Trophoblast cell (in vitro differentiated cells and primary cell): ENCODE data around the gene LGALS13. TPM values are rescaled to one million over a fixed set of nuclear protein-coding genes. Genes with fewer than 3 reads are reported as not detected.

Experiments used
- DNase-seq, 2 donors: peaks; one replicate each; pipeline ENCODE4 v3.0.0-alpha.2; 2016
- H2AFZ ChIP-seq: 2 replicates; pipeline ENCODE4 v1.6.1; 2013; ENCODE audit warnings: low read length, moderate library complexity, mild to moderate bottlenecking; ENCODE audit not compliant: insufficient read depth, poor library complexity
- H2AK5ac ChIP-seq: 2 replicates; pipeline ENCODE4 v1.6.1; 2013; ENCODE audit warnings: mild to moderate bottlenecking, low read length
- H2BK120ac ChIP-seq: 2 replicates; pipeline ENCODE4 v1.6.1; 2013; ENCODE audit warnings: low read length, mild to moderate bottlenecking, moderate library complexity; ENCODE audit not compliant: insufficient read depth, poor library complexity
- H2BK12ac ChIP-seq: 2 replicates; pipeline ENCODE4 v1.6.1; 2013; ENCODE audit warnings: mild to moderate bottlenecking, low read length, moderate library complexity
- H2BK5ac ChIP-seq: 2 replicates; pipeline ENCODE4 v1.6.1; 2013; ENCODE audit warnings: low read length, low read depth, moderate library complexity, mild to moderate bottlenecking; ENCODE audit not compliant: poor library complexity
- H3K14ac ChIP-seq: 2 replicates; pipeline ENCODE4 v1.6.1; 2013; ENCODE audit warnings: mild to moderate bottlenecking, low read length
- H3K18ac ChIP-seq: 2 replicates; pipeline ENCODE4 v1.6.1; 2013; ENCODE audit warnings: mild to moderate bottlenecking, low read length
- H3K23ac ChIP-seq: 2 replicates; pipeline ENCODE4 v1.6.1; 2013; ENCODE audit warnings: low read length
- H3K27ac ChIP-seq: 2 replicates; pipeline ENCODE4 v1.5.1; 2013; ENCODE audit warnings: low read depth, mild to moderate bottlenecking, inconsistent platforms, low read length, moderate library complexity
- H3K27me3 ChIP-seq: 2 replicates; pipeline ENCODE4 v1.6.1; 2013; ENCODE audit warnings: inconsistent platforms, mild to moderate bottlenecking, low read length, moderate library complexity; ENCODE audit not compliant: insufficient read depth
- H3K36me3 ChIP-seq, 2 experiments: 1 replicate in 1 of 2; 2 replicates in 1 of 2; pipeline ENCODE4 v1.6.1; 2013; ENCODE audit warnings: low read length in 2 of 2, mild to moderate bottlenecking in 2 of 2, moderate library complexity in 1 of 2; ENCODE audit not compliant: insufficient read depth in 2 of 2, control insufficient read depth in 1 of 2
- H3K4ac ChIP-seq: 2 replicates; pipeline ENCODE4 v1.6.1; 2013; ENCODE audit warnings: low read depth, mild to moderate bottlenecking, low read length, moderate library complexity
- H3K4me1 ChIP-seq, 2 experiments: 1 replicate in 1 of 2; 2 replicates in 1 of 2; pipeline ENCODE4 v1.6.1; 2013; ENCODE audit warnings: low read length in 2 of 2, mild to moderate bottlenecking in 2 of 2, moderate library complexity in 1 of 2; ENCODE audit not compliant: insufficient read depth in 2 of 2, control insufficient read depth in 1 of 2
- H3K4me2 ChIP-seq: 2 replicates; pipeline ENCODE4 v1.6.1; 2013; ENCODE audit warnings: inconsistent platforms, mild to moderate bottlenecking, low read length, moderate library complexity
- H3K4me3 ChIP-seq: 2 replicates; pipeline ENCODE4 v1.5.1; 2013; ENCODE audit warnings: mild to moderate bottlenecking, low read depth, low read length, inconsistent platforms
- H3K79me1 ChIP-seq: one replicate; pipeline ENCODE4 v1.6.1; 2013; ENCODE audit warnings: low read length
- H3K79me2 ChIP-seq: 2 replicates; pipeline ENCODE4 v1.6.1; 2013; ENCODE audit warnings: low read length, mild to moderate bottlenecking; ENCODE audit not compliant: control insufficient read depth, insufficient read depth, poor library complexity
- H3K9ac ChIP-seq: 2 replicates; pipeline ENCODE4 v1.6.1; 2013; ENCODE audit warnings: mild to moderate bottlenecking, low read length
- H3K9me3 ChIP-seq: 2 replicates; pipeline ENCODE4 v1.6.1; 2013; ENCODE audit warnings: low read depth, mild to moderate bottlenecking, control low read depth, inconsistent platforms, low read length; ENCODE audit not compliant: insufficient read depth
- H4K12ac ChIP-seq: 2 replicates; pipeline ENCODE4 v1.6.1; 2013; ENCODE audit warnings: low read depth, mild to moderate bottlenecking, low read length, moderate library complexity
- H4K8ac ChIP-seq: 2 replicates; pipeline ENCODE4 v1.6.1; 2013; ENCODE audit warnings: low read depth, mild to moderate bottlenecking, low read length, moderate library complexity
- H4K91ac ChIP-seq: one replicate; pipeline ENCODE4 v1.6.1; 2013; ENCODE audit warnings: low read depth, mild to moderate bottlenecking, low read length, moderate library complexity
- WGBS: extraction: QIAGEN DNeasy Blood & Tissue Kit; methylation state at CpG from one replicate; pipeline ENCODE4 v1.1.7; 2013; ENCODE audit warnings: missing lambda C conversion rate; ENCODE audit not compliant: insufficient read length, insufficient coverage; ENCODE audit errors: extremely low coverage; 5-methylcytosine and 5-hydroxymethylcytosine counted together
- polyA plus RNA-seq: library from polyadenylated mRNA; stranded (reverse); fragments of 200-250 nt; gene quantifications from 2 replicates; pipeline ENCODE4 v1.2.3, GENCODE V29; 2013

The LGALS13 gene
- polyA plus RNA-seq, result 10.9 and 11.7 TPM in 2 replicates

DNA sequence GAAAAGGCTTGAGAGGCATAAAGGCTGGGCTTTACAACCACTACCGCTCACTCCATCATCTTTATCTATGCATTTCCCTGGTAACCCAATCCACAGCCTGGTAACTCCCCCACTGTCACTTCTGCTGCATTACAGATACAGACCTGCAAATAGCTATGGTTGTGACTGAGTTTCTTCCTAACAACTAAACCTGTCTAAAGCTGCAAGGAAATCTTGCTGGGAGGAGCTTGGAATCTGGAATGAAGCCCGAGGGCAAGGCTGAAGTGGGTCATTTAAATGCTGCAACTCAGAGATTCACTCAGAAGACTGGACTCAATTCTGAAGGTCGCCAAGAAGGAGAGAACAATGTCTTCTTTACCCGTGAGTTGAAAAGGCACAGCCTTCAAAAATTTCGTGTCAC is at the start of gene LGALS13:
TSS of gene LGALS13 (plus strand) at position 301 of the 400 bp plus-strand sequence. CDS start at position 346, 45 bp downstream.
- Histone ChIP-seq H3K23ac (no peak within 1 kb of the TSS), H3K9me3 (no peaks in the 10 kb centered on the region), H3K79me1 (no peaks in the 10 kb centered on the region), H4K12ac (no peak within 1 kb of the TSS), H3K27me3 (no peaks in the 10 kb centered on the region), H3K4me3 (no peak within 1 kb of the TSS), H3K27ac (no peak within 1 kb of the TSS), H4K91ac (no peak within 1 kb of the TSS), H2BK5ac (no peak within 1 kb of the TSS), H2BK120ac (no peak within 1 kb of the TSS), H3K36me3 (no peaks in the 10 kb centered on the region), H4K8ac (no peak within 1 kb of the TSS), H3K18ac (no peak within 1 kb of the TSS), H2BK12ac (no peak within 1 kb of the TSS), H3K4ac (no peak within 1 kb of the TSS), H3K4me2 (no peak within 1 kb of the TSS), H3K4me1 (no peaks in the 10 kb centered on the region), H3K79me2 (no peaks in the 10 kb centered on the region), H3K9ac (no peak within 1 kb of the TSS), H2AFZ (no peak within 1 kb of the TSS), H2AK5ac (no peak within 1 kb of the TSS), H3K14ac (no peak within 1 kb of the TSS)
- peak in 1 of 2 donors; percentile 34 for DNase-seq
- WGBS, result no CpG with 5 or more reads among the region's 5 CpGs

DNA sequence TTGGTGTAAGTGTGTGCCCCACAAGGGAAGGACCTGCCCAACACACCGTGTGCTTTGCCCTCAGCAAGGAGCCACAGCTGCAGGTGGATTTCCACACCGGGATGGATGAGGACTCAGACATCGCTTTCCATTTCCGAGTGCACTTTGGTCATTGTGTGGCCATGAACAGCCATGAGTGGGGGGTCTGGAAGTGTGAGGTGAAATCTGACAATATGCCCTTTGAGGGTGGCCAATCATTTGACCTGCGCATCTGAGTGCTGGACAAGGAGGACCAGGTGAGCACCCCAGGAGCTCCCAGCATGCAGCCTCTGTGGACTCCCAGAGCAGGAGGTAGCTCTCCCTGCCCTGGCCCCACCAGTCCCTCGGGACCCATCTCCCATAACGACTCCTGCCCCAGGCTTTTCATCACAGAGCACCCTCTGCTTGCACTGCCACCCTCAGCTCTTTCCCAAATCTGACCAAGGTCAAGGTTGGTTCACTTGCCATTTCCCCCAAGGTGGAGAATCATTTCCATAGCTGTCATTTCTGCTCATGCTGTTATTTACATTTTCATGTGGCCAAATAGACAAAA is 49.2 kb upstream of the LGALS13 start:
- Histone ChIP-seq H3K36me3 (no peaks in the 10 kb centered on the region), H3K79me1 (no peaks in the 10 kb centered on the region), H3K9ac (no peak overlapping the region), H4K91ac (no peak overlapping the region), H2BK120ac (no peak overlapping the region), H4K12ac (no peak overlapping the region), H2AK5ac (no peak overlapping the region), H2BK12ac (no peak overlapping the region), H3K9me3 (no peaks in the 10 kb centered on the region), H3K4me3 (no peak overlapping the region), H3K14ac (no peak overlapping the region), H3K27me3 (no peaks in the 10 kb centered on the region), H3K4me2 (no peak overlapping the region), H3K79me2 (no peaks in the 10 kb centered on the region), H3K18ac (no peak overlapping the region), H3K4me1 (peaks cover 0 to 5% of the 10 kb centered on the region in 2 experiments), H3K23ac (no peak overlapping the region), H2AFZ (no peak overlapping the region), H3K4ac (no peak overlapping the region), H2BK5ac (no peak overlapping the region), H3K27ac (no peak overlapping the region), H4K8ac (no peak overlapping the region)
- DNase-seq, result no peak
- WGBS, result no CpG with 5 or more reads among the region's 7 CpGs

DNA sequence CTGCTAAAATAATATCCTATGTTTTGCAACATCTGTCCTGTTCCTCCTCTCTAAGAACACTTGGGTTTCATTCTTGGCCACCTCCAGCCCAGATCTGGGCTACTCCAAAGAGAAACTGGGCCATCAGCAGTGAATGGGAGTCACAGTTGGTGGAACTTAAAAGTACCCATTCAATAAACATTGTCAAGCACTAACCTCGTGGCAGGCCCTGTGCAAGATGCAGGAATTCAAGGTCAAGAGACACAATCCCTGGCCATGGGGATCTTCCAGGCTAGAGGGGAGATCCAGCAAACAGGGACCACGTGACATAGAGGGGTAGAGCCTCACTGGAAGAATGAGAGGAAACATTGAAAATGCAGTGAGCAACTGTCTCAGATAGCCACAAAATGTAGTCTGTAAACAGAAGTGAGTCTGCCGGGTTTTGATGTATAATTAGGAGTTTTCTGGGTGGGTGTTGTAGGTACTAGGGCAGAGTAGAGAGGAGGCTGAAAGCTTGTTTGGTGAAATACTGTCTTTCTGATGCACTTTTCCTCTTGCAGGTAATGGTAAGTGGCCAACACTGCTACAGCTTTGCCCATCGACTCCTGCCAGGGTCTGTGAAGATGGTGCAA is 47.5 kb upstream of the LGALS13 start:
- no peak for DNase-seq
- no CpG with 5 or more reads among the region's 4 CpGs for WGBS

GRCh38 chr19:39555883-39556282 is 46.4 kb upstream of the LGALS13 start:
- no peak overlapping the region for H2AK5ac ChIP-seq
- H3K79me2 ChIP-seq, result no peaks in the 10 kb centered on the region
- no peak overlapping the region for H2BK5ac ChIP-seq
- H3K79me1 ChIP-seq, result no peaks in the 10 kb centered on the region
- no peaks in the 10 kb centered on the region for H3K27me3 ChIP-seq
- no peaks in the 10 kb centered on the region for H3K9me3 ChIP-seq
- no peak overlapping the region for H4K12ac ChIP-seq
- no peak overlapping the region for H3K4me2 ChIP-seq
- no peaks in the 10 kb centered on the region for H3K36me3 ChIP-seq
- H2AFZ ChIP-seq, result no peak overlapping the region
- no peak overlapping the region for H3K23ac ChIP-seq
- H2BK12ac ChIP-seq, result no peak overlapping the region
- no peak overlapping the region for H3K4ac ChIP-seq
- DNase-seq, result no peak
- no CpG with 5 or more reads among the region's 1 CpG for WGBS
- no peak overlapping the region for H3K18ac ChIP-seq
- H3K9ac ChIP-seq, result no peak overlapping the region
- H3K4me3 ChIP-seq, result peak overlapping the region; percentile 28
- H3K4me1 ChIP-seq, result peaks cover 0 to 7% of the 10 kb centered on the region in 2 experiments
- no peak overlapping the region for H4K8ac ChIP-seq
- H4K91ac ChIP-seq, result no peak overlapping the region
- H3K27ac ChIP-seq, result no peak overlapping the region
- no peak overlapping the region for H2BK120ac ChIP-seq
- no peak overlapping the region for H3K14ac ChIP-seq

More for the DNA sequence above, 47.5 kb upstream of the LGALS13 start:
- H2BK12ac ChIP-seq, result no peak overlapping the region
- H3K9me3 ChIP-seq, result no peaks in the 10 kb centered on the region
- peaks cover 0 to 7% of the 10 kb centered on the region in 2 experiments for H3K4me1 ChIP-seq
- H2AK5ac ChIP-seq, result no peak overlapping the region
- H2BK120ac ChIP-seq, result no peak overlapping the region
- H3K79me1 ChIP-seq, result no peaks in the 10 kb centered on the region
- H2AFZ ChIP-seq, result no peak overlapping the region
- H3K14ac ChIP-seq, result no peak overlapping the region
- no peaks in the 10 kb centered on the region for H3K27me3 ChIP-seq
- no peaks in the 10 kb centered on the region for H3K79me2 ChIP-seq
- H3K36me3 ChIP-seq, result no peaks in the 10 kb centered on the region
- no peak overlapping the region for H2BK5ac ChIP-seq
- H3K27ac ChIP-seq, result no peak overlapping the region
- no peak overlapping the region for H3K18ac ChIP-seq
- H3K9ac ChIP-seq, result peak overlapping the region; percentile 31
- no peak overlapping the region for H3K4me2 ChIP-seq
- H3K23ac ChIP-seq, result no peak overlapping the region
- no peak overlapping the region for H4K12ac ChIP-seq
- no peak overlapping the region for H3K4ac ChIP-seq
- no peak overlapping the region for H3K4me3 ChIP-seq
- no peak overlapping the region for H4K91ac ChIP-seq
- no peak overlapping the region for H4K8ac ChIP-seq
